ENCODE results near the gene GVQW3. TPM values are rescaled to one million over a fixed set of nuclear protein-coding genes. Genes with fewer than 3 reads are reported as not detected.
A peak's percentile ranks its signal among the peaks of the same experiment; 100 is the strongest.

Gene GVQW3
- total RNA-seq, 4 donors from 2014 or later, result 1.8 to 8.1 (median 2.2) TPM

DNA sequence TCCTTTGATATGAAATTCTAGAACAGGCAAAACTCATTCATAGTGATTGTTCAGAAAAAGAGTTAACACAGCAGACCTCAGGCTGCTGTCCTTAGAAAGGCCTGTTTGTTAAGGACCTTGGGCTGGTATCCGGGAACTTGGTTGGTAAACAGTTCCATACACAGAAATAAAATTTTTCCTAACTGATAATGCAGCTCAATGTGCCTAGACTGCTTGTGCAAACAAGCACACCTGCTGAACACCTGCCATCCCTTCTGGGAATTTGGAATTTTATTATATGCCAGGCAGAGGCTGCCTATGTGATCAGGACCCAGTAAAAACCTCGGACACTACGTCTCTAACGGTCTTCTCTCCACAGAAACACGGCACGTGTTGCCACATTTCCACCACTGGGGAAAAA is 11.7 kb upstream of the GVQW3 start:
- Histone ChIP-seq H3K4me1 (peaks cover 0 to 27% (median 4%) of the 10 kb centered on the region in 4 donors), H3K27ac (no peak overlapping the region), H3K4me3 (no peak overlapping the region), H3K27me3 (no peaks in the 10 kb centered on the region), H3K9me3 (no peaks in the 10 kb centered on the region), H3K36me3 (peaks cover 0 to 11% (median 0%) of the 10 kb centered on the region in 3 donors)
- DNase-seq (ENCODE audit: low spot score in 2 of 2), result no peak
- TF ChIP-seq EP300 (IDR thresholded peaks at IDR 0.05), result no peak
- TF ChIP-seq, protein P1, sequence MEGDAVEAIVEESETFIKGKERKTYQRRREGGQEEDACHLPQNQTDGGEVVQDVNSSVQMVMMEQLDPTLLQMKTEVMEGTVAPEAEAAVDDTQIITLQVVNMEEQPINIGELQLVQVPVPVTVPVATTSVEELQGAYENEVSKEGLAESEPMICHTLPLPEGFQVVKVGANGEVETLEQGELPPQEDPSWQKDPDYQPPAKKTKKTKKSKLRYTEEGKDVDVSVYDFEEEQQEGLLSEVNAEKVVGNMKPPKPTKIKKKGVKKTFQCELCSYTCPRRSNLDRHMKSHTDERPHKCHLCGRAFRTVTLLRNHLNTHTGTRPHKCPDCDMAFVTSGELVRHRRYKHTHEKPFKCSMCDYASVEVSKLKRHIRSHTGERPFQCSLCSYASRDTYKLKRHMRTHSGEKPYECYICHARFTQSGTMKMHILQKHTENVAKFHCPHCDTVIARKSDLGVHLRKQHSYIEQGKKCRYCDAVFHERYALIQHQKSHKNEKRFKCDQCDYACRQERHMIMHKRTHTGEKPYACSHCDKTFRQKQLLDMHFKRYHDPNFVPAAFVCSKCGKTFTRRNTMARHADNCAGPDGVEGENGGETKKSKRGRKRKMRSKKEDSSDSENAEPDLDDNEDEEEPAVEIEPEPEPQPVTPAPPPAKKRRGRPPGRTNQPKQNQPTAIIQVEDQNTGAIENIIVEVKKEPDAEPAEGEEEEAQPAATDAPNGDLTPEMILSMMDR (IDR thresholded peaks at IDR 0.05), result no peak
- no peak for TF ChIP-seq POLR2A (IDR thresholded peaks at IDR 0.05)
- WGBS, 2 donors, result 81 to 82% methylated on average over 6 of the region's 6 CpGs

DNA sequence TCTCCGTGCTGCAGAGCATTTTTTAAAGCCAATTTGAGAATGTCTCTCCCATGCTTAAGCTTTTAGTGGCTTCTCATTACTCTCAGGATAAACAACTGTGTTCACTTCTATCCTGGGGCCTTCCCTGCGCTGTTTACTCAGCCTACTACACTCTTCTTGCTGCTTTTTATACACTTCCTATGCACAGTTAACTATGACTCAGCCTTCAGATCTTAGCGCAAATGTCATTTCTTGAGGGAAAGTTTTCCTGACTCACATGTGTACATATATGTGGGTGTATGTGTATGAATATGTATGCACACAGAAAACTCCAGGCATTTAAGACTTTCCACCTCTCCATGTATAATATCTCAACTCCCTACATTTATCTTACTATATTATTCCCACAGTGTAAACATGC is 10.0 kb upstream of the GVQW3 start:
- Histone ChIP-seq H3K27me3 (no peaks in the 10 kb centered on the region), H3K4me1 (peaks cover 0 to 39% (median 4%) of the 10 kb centered on the region in 4 donors), H3K27ac (peak overlapping the region in 1 of 4 donors; percentile 3), H3K9me3 (no peaks in the 10 kb centered on the region), H3K36me3 (no peaks in the 10 kb centered on the region), H3K4me3 (no peak overlapping the region)
- no peak for DNase-seq (ENCODE audit: low spot score in 2 of 2)
- 35% methylated on average over 3 of the region's 3 CpGs for WGBS, 2 donors
- TF ChIP-seq EP300 (IDR thresholded peaks at IDR 0.05) (no peak), POLR2A (IDR thresholded peaks at IDR 0.05) (no peak)
- TF ChIP-seq, protein P1 (IDR thresholded peaks at IDR 0.05), result no peak

DNA sequence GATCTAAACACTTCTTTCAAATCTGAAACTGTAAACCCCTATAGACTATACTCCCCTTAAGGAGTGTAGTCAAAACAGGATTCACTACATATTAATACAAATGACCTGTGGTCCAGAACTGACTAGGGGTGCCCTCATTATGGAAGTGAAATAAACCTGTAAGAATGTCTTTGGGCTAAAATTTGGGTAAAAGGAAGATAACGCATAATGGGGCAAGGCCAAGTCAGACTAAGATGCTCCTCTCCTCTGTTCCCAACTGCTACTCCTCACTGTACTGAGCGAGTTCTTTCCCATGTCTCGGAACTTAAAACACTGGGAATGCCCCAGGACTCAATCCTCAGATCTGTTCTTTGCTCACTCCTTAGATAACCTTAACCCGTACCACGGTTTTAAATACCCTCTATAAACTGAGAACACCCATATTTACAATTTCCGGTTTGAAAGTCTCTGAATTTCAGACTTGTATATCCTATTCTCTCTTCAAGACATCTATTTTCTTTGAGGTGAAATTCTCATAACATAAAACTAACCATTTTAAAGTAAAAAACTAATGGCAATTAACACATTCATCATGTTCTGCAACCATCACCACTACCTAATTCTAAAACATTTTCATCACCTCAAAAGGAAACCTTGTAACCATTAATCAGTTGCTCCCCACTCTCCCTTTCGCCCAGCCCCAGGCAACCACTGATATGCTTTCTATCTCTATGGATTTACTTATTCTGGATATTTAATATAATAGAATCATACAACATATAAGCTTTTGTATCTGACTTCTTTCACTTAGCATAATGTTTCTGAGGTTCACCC is 4.2 kb upstream of the GVQW3 start:
- DNase-seq (ENCODE audit: low spot score in 2 of 2), result no peak
- no peak overlapping the region for H3K4me3 ChIP-seq
- no peak overlapping the region for H3K27ac ChIP-seq
- 88 to 89% methylated on average over 7 of the region's 7 CpGs for WGBS, 2 donors
- H3K36me3 ChIP-seq, result no peaks in the 10 kb centered on the region
- no peaks in the 10 kb centered on the region for H3K27me3 ChIP-seq
- no peaks in the 10 kb centered on the region for H3K9me3 ChIP-seq
- TF ChIP-seq EP300 (IDR thresholded peaks at IDR 0.05), result no peak
- TF ChIP-seq, protein P1 (IDR thresholded peaks at IDR 0.05), result no peak
- no peak for TF ChIP-seq POLR2A (IDR thresholded peaks at IDR 0.05)
- peaks cover 0 to 57% (median 10%) of the 10 kb centered on the region in 4 donors for H3K4me1 ChIP-seq

DNA sequence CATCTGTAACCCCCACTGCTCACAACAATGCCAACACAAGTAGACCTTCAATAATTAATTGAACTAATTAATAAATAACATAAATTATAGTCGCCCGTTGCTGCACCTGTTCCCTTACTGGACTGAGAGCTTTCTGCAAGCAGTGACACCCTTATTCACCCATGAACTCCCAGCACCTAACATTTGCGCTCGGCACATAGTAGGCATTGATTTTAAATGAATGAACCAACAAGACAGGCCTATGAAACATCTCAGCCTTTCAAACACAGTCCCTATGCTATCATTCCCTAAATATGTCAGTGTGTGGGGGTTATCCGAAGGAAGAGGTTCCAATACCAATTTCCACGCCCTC is 1.3 kb upstream of the GVQW3 start:
- Histone ChIP-seq H3K4me1 (peaks cover 0 to 68% (median 19%) of the 10 kb centered on the region in 4 donors), H3K4me3 (peak overlapping the region; percentile 71 to 81 (median 78)), H3K27me3 (no peaks in the 10 kb centered on the region), H3K27ac (peak overlapping the region in 2 of 4 donors; percentile 88 to 89), H3K9me3 (no peaks in the 10 kb centered on the region), H3K36me3 (peaks cover 0 to 6% (median 0%) of the 10 kb centered on the region in 3 donors)
- no peak for DNase-seq (ENCODE audit: low spot score in 2 of 2)
- WGBS, 2 donors, result 37 to 40% methylated on average over 6 of the region's 6 CpGs
- no peak for TF ChIP-seq POLR2A (IDR thresholded peaks at IDR 0.05)
- TF ChIP-seq, protein P1 (IDR thresholded peaks at IDR 0.05), result no peak
- TF ChIP-seq EP300 (IDR thresholded peaks at IDR 0.05), result no peak

All from tibial nerve (tissue), 4 donors.